GM12891 (cell line): ENCODE results near the gene SPTAN1.

Experiments used
- PAX5 ChIP-seq: IDR thresholded peaks from 2 replicates; pipeline ENCODE4 v1.6.1; 2011; ENCODE audit warnings: low read length, moderate library complexity, mild to moderate bottlenecking; ENCODE audit not compliant: insufficient read depth, severe bottlenecking
- POLR2A ChIP-seq: IDR thresholded peaks from 2 replicates; pipeline ENCODE4 v1.6.1; 2011; ENCODE audit warnings: low read depth, low read length, control low read depth
- TAF1 ChIP-seq: IDR thresholded peaks from 2 replicates; pipeline ENCODE4 v1.6.1; 2011; ENCODE audit warnings: low read depth, low read length, control low read depth

GRCh38 chr9:128532581-128532980 is 19.8 kb upstream of the SPTAN1 start:
- TF ChIP-seq TAF1 = no peak
- no peak for TF ChIP-seq POLR2A
- TF ChIP-seq PAX5 = no peak
